ENCODE results near the gene CMSS1.
A peak's percentile ranks its signal among the peaks of the same experiment; 100 is the strongest.

The CMSS1 gene

DNA sequence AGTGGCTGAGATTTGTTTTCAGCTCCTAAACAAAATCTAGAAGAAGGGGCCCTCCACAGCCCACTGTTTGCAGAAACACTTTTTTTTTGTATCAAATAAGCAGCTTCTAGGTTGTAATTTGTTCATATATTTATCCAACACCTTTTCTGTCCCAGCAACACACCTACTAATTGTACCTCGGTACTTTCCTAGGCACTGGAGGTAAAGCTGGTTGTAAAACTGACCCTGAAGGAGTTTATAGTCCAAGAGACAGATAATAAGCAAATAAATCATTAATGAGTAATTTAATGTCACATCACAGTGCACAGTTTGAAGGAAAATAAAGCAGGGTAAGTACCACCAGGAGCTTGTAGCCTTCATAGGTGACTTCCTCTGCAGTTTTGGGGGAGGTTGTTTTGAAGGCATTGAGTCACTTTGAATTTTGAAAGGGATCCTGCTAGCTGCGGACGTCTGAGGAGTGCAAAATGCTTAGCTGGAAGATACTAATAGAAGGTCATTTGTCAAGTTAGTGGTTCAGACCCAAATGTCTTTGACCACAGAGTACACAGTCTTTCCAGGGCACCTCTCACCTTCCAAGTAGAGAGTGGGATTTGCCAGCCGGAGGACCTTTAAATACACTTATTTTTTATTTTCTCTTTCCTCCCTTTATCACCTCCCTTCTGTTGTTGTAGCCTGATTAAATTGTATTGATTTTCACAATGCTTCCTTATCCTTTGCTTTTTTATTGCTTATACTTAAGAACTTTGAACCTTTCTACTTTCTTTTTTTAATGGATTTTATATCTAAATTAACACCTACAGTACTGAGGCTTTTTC, 53.8 kb downstream of the CMSS1 start:
- no peak overlapping the region for H3K4me3 ChIP-seq (ENCODE audit: low read depth, low read length)
- TF ChIP-seq, protein P1, sequence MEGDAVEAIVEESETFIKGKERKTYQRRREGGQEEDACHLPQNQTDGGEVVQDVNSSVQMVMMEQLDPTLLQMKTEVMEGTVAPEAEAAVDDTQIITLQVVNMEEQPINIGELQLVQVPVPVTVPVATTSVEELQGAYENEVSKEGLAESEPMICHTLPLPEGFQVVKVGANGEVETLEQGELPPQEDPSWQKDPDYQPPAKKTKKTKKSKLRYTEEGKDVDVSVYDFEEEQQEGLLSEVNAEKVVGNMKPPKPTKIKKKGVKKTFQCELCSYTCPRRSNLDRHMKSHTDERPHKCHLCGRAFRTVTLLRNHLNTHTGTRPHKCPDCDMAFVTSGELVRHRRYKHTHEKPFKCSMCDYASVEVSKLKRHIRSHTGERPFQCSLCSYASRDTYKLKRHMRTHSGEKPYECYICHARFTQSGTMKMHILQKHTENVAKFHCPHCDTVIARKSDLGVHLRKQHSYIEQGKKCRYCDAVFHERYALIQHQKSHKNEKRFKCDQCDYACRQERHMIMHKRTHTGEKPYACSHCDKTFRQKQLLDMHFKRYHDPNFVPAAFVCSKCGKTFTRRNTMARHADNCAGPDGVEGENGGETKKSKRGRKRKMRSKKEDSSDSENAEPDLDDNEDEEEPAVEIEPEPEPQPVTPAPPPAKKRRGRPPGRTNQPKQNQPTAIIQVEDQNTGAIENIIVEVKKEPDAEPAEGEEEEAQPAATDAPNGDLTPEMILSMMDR (IDR thresholded peaks at IDR 0.05; ENCODE audit: borderline replicate concordance, insufficient read depth, low read depth, low read length): no peak

DNA sequence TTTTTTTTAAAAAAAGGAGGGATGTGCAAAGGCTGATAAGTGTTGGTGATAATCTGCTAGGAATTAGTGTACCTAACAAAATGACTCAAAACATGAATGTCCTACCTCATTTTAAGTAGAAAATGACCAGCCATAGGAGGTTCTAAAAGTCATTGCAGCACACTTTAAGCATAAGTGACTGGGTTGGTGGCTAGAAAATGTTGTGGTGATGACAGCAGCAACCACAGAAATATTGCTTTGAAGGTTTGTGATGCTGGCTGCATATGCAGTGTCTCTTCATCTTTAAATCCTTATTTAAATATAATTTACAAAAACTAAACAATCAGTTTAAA, 55.2 kb downstream of the CMSS1 start:
- no peak overlapping the region for H3K4me3 ChIP-seq (ENCODE audit: low read depth, low read length)
- TF ChIP-seq, protein P1 (IDR thresholded peaks at IDR 0.05; ENCODE audit: borderline replicate concordance, insufficient read depth, low read depth, low read length): no peak

DNA sequence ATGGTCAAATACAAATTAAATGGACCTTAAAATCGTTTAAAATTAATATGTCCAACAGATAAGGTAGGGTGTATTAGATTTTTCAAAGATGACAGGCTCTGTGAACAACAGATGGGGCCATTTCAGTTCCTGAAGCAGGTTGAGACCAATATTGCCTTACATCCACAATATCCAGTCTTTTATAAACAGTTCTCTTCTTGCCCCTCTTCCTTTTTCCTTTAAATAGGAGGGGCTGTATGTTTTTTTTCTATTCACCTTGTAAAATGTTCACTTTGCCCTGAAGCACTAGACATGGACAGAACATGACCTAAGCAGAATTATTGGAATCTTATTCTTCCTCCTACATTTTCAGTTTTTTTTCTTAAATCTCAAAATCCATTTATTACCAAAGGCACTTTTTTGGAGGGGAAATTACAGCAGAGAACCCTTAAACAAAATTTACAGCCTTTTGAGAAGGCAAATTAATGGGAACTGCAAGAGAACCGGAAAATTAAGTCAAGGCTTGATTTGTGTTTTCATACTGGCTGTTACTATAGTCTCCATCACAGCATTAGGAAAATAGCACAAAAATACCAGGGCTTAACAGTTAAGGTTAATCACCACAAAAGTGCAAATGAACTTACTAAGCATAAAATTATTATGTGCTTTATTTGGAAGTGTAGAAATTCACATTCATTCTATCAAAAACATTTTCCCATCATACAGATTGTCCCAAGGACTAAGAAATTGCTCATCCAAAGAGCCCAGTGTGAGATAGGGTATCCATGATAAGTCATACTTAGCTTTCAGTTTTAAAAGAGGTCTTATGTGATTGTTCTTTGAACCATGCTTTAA, 55.8 kb downstream of the CMSS1 start:
- no peak overlapping the region for H3K4me3 ChIP-seq (ENCODE audit: low read depth, low read length)
- TF ChIP-seq, protein P1 (IDR thresholded peaks at IDR 0.05; ENCODE audit: borderline replicate concordance, insufficient read depth, low read depth, low read length): no peak

DNA sequence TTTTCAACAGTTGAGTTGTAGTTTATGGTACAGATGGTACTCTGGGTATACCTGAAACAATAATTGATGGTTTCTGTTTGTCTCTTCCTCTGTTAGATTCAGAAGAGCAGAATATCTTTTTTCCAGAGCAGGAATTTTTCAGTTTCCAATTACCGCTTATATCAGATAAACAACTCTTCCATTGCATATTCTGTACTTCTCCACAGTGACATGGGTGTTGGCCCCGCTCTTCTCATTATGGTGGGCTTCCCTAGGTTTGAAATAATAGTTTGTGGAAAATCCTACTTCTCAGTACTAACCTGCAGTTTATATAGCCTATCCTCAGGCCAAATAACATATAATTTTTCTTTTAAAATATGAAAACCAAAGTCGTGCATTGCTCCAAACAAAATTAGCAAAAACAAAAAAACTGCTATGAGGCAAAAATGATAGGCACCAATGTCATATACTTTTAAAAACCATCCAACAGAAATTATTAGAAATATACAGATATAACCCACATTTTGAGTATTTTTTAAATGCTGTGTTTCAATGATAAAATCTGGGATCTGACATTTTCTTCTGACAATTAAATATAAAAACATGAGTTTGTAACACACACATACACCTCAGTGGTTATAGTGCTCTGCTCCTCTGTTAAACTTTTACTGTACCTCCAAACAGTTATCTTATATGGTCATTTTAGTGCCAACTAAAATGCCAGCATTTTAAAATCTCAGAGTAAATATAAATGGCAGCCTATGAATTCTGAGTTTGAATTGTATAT, 56.8 kb downstream of the CMSS1 start:
- TF ChIP-seq, protein P1 (IDR thresholded peaks at IDR 0.05; ENCODE audit: borderline replicate concordance, insufficient read depth, low read depth, low read length): no peak
- H3K4me3 ChIP-seq (ENCODE audit: low read depth, low read length): no peak overlapping the region

DNA sequence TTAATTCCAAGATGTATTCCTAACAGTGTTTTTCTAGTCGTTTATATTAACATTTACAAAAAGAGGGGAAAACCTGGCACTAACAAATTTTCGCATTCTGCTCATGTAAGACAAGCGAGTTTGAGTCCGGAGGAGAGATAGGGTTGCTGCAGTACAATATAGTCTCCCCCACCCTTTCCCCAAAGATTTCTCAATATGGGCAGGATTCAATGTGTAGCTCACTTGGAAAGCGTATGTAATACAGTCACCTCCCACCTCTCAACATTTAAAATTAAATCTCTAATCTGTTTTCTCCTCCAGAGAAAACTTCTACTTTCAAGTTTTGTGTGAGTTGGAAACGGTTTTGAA, 57.9 kb downstream of the CMSS1 start:
- peak overlapping the region; percentile 63 for H3K4me3 ChIP-seq (ENCODE audit: low read depth, low read length)
- TF ChIP-seq, protein P1 (IDR thresholded peaks at IDR 0.05; ENCODE audit: borderline replicate concordance, insufficient read depth, low read depth, low read length): no peak

DNA sequence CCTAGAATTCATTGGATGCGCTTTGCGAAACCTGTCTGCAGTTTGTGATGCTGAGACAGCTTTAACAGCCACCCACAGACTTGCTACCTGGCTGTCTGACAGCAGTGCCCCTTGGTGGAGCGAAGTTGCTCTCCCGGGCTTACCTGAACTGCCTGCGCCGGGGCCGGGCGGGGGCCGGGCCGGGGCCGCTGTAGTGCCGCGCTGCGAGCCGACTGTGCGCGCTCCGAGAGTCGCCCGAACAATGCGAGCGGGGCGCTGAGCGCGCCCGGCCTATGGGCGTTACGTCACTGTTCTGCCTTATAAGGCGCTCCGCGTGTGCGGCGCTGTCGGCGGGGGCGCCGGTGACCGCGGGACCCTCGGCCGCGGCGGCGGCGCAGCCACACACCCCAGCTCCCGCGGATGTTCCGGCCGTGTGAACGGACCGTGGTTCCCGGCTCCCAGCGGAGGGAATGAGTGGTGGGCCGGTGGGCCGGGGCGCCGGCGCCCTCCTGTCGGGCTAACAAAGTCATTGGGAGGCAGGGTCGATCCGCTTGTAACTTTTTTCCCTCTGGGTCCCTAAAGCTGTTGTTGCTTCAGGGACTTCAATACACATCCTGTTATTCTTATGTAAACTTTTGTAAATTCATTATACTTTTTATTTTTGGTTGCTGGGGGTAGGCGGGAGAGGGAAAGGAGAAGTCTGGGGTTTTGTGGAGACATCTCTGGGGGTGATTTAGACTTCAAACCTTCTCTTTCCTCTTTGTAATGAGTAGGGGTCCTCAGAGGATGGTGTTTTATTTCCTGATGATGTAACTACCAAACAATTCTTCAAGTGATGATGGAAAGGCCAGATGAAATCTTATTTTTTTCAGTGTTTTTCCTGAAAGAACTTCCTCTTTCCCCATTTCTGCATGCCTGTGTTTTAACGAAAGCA, 58.5 kb downstream of the CMSS1 start:
- TF ChIP-seq, protein P1 (IDR thresholded peaks at IDR 0.05; ENCODE audit: borderline replicate concordance, insufficient read depth, low read depth, low read length): no peak
- peak overlapping the region; percentile 63 for H3K4me3 ChIP-seq (ENCODE audit: low read depth, low read length)
